NT2/D1 (cell line): ENCODE data around the gene BLM.

Experiments
- YY1 ChIP-seq: IDR thresholded peaks from 2 replicates; pipeline ENCODE4 v1.6.1; 2011; ENCODE audit not compliant: insufficient read length, insufficient read depth
- ZNF274 ChIP-seq: IDR thresholded peaks from 2 replicates; pipeline ENCODE4 v1.6.1; 2011; ENCODE audit warnings: mild to moderate bottlenecking, low read depth, low read length

- no peak for TF ChIP-seq YY1
- no peak for TF ChIP-seq ZNF274
These were observed 84.7 kb downstream of the BLM start for GRCh38 chr15:90801803-90802202.
